ENCODE results near the gene P2RX5.
"Not testable (repeated sequence)": the region's sequence is repeated elsewhere in the genome, so short reads cannot be mapped to it uniquely, and the experiment has no call there.

The P2RX5 gene

GRCh38 chr17:3695723-3696411, at the start of gene P2RX5:
TSS of gene P2RX5 (minus strand) at chr17:3696155. CDS start at chr17:3696005, 150 bp downstream.
- DNase-seq, result no peak

GRCh38 chr17:3745071-3745470, 49.1 kb upstream of the P2RX5 start:
- DNase-seq, result no peak

- DNase-seq, result no peak
Observed at GRCh38 chr17:3744014-3744413, 48.1 kb upstream of the P2RX5 start.

- DNase-seq, result no peak
Observed at GRCh38 chr17:3740611-3741073, 44.7 kb upstream of the P2RX5 start.

GRCh38 chr17:3739422-3740124, 43.6 kb upstream of the P2RX5 start:
- DNase-seq, result no peak

- peak; percentile 26 for DNase-seq
Observed at GRCh38 chr17:3738562-3739295, 42.8 kb upstream of the P2RX5 start.

- no peak for DNase-seq
Observed at GRCh38 chr17:3735515-3735914, 39.6 kb upstream of the P2RX5 start.

GRCh38 chr17:3734911-3735276, 38.9 kb upstream of the P2RX5 start:
- not testable (repeated sequence) for DNase-seq

GRCh38 chr17:3732210-3732621, 36.3 kb upstream of the P2RX5 start:
- DNase-seq, result no peak

- DNase-seq, result no peak
Observed at GRCh38 chr17:3730881-3731429, 35.0 kb upstream of the P2RX5 start.

GRCh38 chr17:3729881-3730280, 33.9 kb upstream of the P2RX5 start:
- DNase-seq, result no peak

GRCh38 chr17:3728099-3728498, 32.1 kb upstream of the P2RX5 start:
- DNase-seq, result not testable (repeated sequence)

GRCh38 chr17:3727041-3727440, 31.1 kb upstream of the P2RX5 start:
- DNase-seq, result no peak

- DNase-seq, result no peak
Observed at GRCh38 chr17:3724378-3725077, 28.6 kb upstream of the P2RX5 start.

GRCh38 chr17:3723556-3724377, 27.8 kb upstream of the P2RX5 start, which contains the start of gene HASPIN:
TSS of gene HASPIN (plus strand) at chr17:3723903. CDS start at chr17:3723936, 33 bp downstream.
- DNase-seq, result peak; percentile 67

GRCh38 chr17:3723188-3723555, 27.2 kb upstream of the P2RX5 start:
- peak; percentile 14 for DNase-seq

GRCh38 chr17:3722716-3723115, 26.8 kb upstream of the P2RX5 start:
- no peak for DNase-seq

GRCh38 chr17:3719265-3719664, 23.3 kb upstream of the P2RX5 start:
- DNase-seq, result no peak

GRCh38 chr17:3718201-3718600, 22.2 kb upstream of the P2RX5 start:
- DNase-seq, result no peak

GRCh38 chr17:3715296-3715695, 19.3 kb upstream of the P2RX5 start:
- no peak for DNase-seq

GRCh38 chr17:3712811-3713463, 17.0 kb upstream of the P2RX5 start:
- no peak for DNase-seq
